GM18870 (cell line): Measurements from ENCODE around the gene EDC4.
"Not testable (repeated sequence)": the region's sequence is repeated elsewhere in the genome, so short reads cannot be mapped to it uniquely, and the experiment has no call there.

ENCODE experiments used
- ATAC-seq: cut with Tn5 transposase; IDR thresholded peaks from one replicate; pipeline ENCODE4 v1.9.1; 2021; ENCODE audit warnings: moderate library complexity; ENCODE audit not compliant: unreplicated experiment

EDC4 gene

GRCh38 chr16:67848118-67848517, 24.7 kb upstream of the EDC4 start:
- no peak for ATAC-seq

GRCh38 chr16:67853670-67854069, 19.2 kb upstream of the EDC4 start:
- no peak for ATAC-seq

GRCh38 chr16:67855789-67856188, 17.1 kb upstream of the EDC4 start:
- no peak for ATAC-seq

- no peak for ATAC-seq
Measured at GRCh38 chr16:67856927-67857546, 15.8 kb upstream of the EDC4 start.

- no peak for ATAC-seq
Measured at GRCh38 chr16:67857547-67858233, 15.2 kb upstream of the EDC4 start.

- ATAC-seq, result no peak
Measured at GRCh38 chr16:67858500-67858899, 14.4 kb upstream of the EDC4 start.

- ATAC-seq, result no peak
Measured at GRCh38 chr16:67860589-67861398, 12.1 kb upstream of the EDC4 start.

GRCh38 chr16:67861877-67862276, 11.0 kb upstream of the EDC4 start:
- ATAC-seq, result no peak

- no peak for ATAC-seq
Measured at GRCh38 chr16:67862623-67863583, 9.9 kb upstream of the EDC4 start.

GRCh38 chr16:67864044-67864443, 8.8 kb upstream of the EDC4 start:
- ATAC-seq, result not testable (repeated sequence)

GRCh38 chr16:67864594-67864993, 8.3 kb upstream of the EDC4 start:
- ATAC-seq, result no peak

GRCh38 chr16:67865318-67865717, 7.5 kb upstream of the EDC4 start:
- ATAC-seq, result no peak

- ATAC-seq, result no peak
Measured at GRCh38 chr16:67868290-67868689, 4.6 kb upstream of the EDC4 start.

GRCh38 chr16:67869653-67870052, 3.2 kb upstream of the EDC4 start:
- ATAC-seq, result no peak

GRCh38 chr16:67871256-67871655, 1.6 kb upstream of the EDC4 start:
- no peak for ATAC-seq

GRCh38 chr16:67872131-67872630, 671 bp upstream of the EDC4 start:
- no peak for ATAC-seq

- ATAC-seq, result no peak
Measured at GRCh38 chr16:67873435-67874370, 851 bp downstream of the EDC4 start.

- ATAC-seq, result no peak
Measured at GRCh38 chr16:67874372-67874771, 1.5 kb downstream of the EDC4 start.

- ATAC-seq, result no peak
Measured at GRCh38 chr16:67877064-67877463, 4.2 kb downstream of the EDC4 start.

- ATAC-seq, result no peak
Measured at GRCh38 chr16:67878232-67878631, 5.4 kb downstream of the EDC4 start.
